GM19351 (cell line): ENCODE measurements around the gene SDR42E2.
"Not testable (repeated sequence)": the region's sequence is repeated elsewhere in the genome, so short reads cannot be mapped to it uniquely, and the experiment has no call there.

Source experiments
- ATAC-seq: cut with Tn5 transposase; IDR thresholded peaks from one replicate; pipeline ENCODE4 v1.9.1; 2021; ENCODE audit warnings: mild to moderate bottlenecking, moderate library complexity; ENCODE audit not compliant: unreplicated experiment

SDR42E2 gene

GRCh38 chr16:22190776-22191531 is 28.6 kb downstream of the SDR42E2 start:
- ATAC-seq: peak; percentile 38

GRCh38 chr16:22191532-22192260 is 29.4 kb downstream of the SDR42E2 start:
- ATAC-seq: no peak

- ATAC-seq: peak; percentile 23
Observed at GRCh38 chr16:22192261-22193062, 30.2 kb downstream of the SDR42E2 start.

GRCh38 chr16:22193063-22193411 is 30.7 kb downstream of the SDR42E2 start:
- no peak for ATAC-seq

- ATAC-seq: no peak
Observed at GRCh38 chr16:22194707-22195444, 32.6 kb downstream of the SDR42E2 start.

GRCh38 chr16:22195445-22195694 is 33.1 kb downstream of the SDR42E2 start:
- ATAC-seq: no peak

- ATAC-seq: no peak
Observed at GRCh38 chr16:22195695-22196558, 33.6 kb downstream of the SDR42E2 start.

GRCh38 chr16:22196559-22197168 is 34.4 kb downstream of the SDR42E2 start:
- not testable (repeated sequence) for ATAC-seq

GRCh38 chr16:22198547-22199293 is 36.4 kb downstream of the SDR42E2 start:
- ATAC-seq: no peak

GRCh38 chr16:22202261-22202637 is 39.9 kb downstream of the SDR42E2 start:
- ATAC-seq: no peak

- no peak for ATAC-seq
Observed at GRCh38 chr16:22203091-22203490, 40.8 kb downstream of the SDR42E2 start.

- ATAC-seq: no peak
Observed at GRCh38 chr16:22204091-22204655, 41.9 kb downstream of the SDR42E2 start.

- ATAC-seq: no peak
Observed at GRCh38 chr16:22205577-22206012, 43.3 kb downstream of the SDR42E2 start.

GRCh38 chr16:22206013-22206841 is 43.9 kb downstream of the SDR42E2 start, which contains the start of gene EEF2K:
TSS of gene EEF2K (plus strand) at chr16:22206278. CDS start at chr16:22225730, 19,452 bp downstream.
- peak; percentile 83 for ATAC-seq

GRCh38 chr16:22206842-22207714 is 44.8 kb downstream of the SDR42E2 start:
- peak; percentile 42 for ATAC-seq

GRCh38 chr16:22207715-22208360 is 45.5 kb downstream of the SDR42E2 start:
- no peak for ATAC-seq
